ENCODE measurements around the gene SLN.

The SLN gene

GRCh38 chr11:107675902-107676301, 36.0 kb downstream of the SLN start:
- no peaks in the 10 kb centered on the region for H3K27me3 ChIP-seq (ENCODE audit: control insufficient read depth, insufficient read depth, low read length)
- H3K27ac ChIP-seq (ENCODE audit: low read depth, low read length): no peak overlapping the region
- H3K9ac ChIP-seq (ENCODE audit: low read length): no peak overlapping the region
- H3K36me3 ChIP-seq (ENCODE audit: control insufficient read depth, insufficient read depth, low read length): no peaks in the 10 kb centered on the region
- H3K4me1 ChIP-seq (ENCODE audit: control insufficient read depth, insufficient read depth, low read length): no peaks in the 10 kb centered on the region
- H3K4me3 ChIP-seq (ENCODE audit: low read length): no peak overlapping the region

GRCh38 chr11:107669893-107670601, 41.8 kb downstream of the SLN start:
- Histone ChIP-seq H3K9ac (ENCODE audit: low read length) (no peak overlapping the region), H3K4me1 (ENCODE audit: control insufficient read depth, insufficient read depth, low read length) (no peaks in the 10 kb centered on the region), H3K4me3 (ENCODE audit: low read length) (no peak overlapping the region), H3K27me3 (ENCODE audit: control insufficient read depth, insufficient read depth, low read length) (no peaks in the 10 kb centered on the region), H3K27ac (ENCODE audit: low read depth, low read length) (no peak overlapping the region), H3K36me3 (ENCODE audit: control insufficient read depth, insufficient read depth, low read length) (no peaks in the 10 kb centered on the region)

GRCh38 chr11:107669191-107669740, 42.6 kb downstream of the SLN start:
- Histone ChIP-seq H3K27ac (ENCODE audit: low read depth, low read length) (no peak overlapping the region), H3K27me3 (ENCODE audit: control insufficient read depth, insufficient read depth, low read length) (no peaks in the 10 kb centered on the region), H3K4me3 (ENCODE audit: low read length) (no peak overlapping the region), H3K4me1 (ENCODE audit: control insufficient read depth, insufficient read depth, low read length) (no peaks in the 10 kb centered on the region), H3K9ac (ENCODE audit: low read length) (no peak overlapping the region), H3K36me3 (ENCODE audit: control insufficient read depth, insufficient read depth, low read length) (no peaks in the 10 kb centered on the region)

- Histone ChIP-seq H3K4me1 (ENCODE audit: control insufficient read depth, insufficient read depth, low read length) (no peaks in the 10 kb centered on the region), H3K36me3 (ENCODE audit: control insufficient read depth, insufficient read depth, low read length) (no peaks in the 10 kb centered on the region), H3K4me3 (ENCODE audit: low read length) (no peak overlapping the region), H3K27ac (ENCODE audit: low read depth, low read length) (no peak overlapping the region), H3K27me3 (ENCODE audit: control insufficient read depth, insufficient read depth, low read length) (no peaks in the 10 kb centered on the region), H3K9ac (ENCODE audit: low read length) (no peak overlapping the region)
These were observed 44.8 kb downstream of the SLN start for GRCh38 chr11:107666911-107667613.

GRCh38 chr11:107665018-107665417, 46.8 kb downstream of the SLN start:
- H3K4me1 ChIP-seq (ENCODE audit: control insufficient read depth, insufficient read depth, low read length): no peaks in the 10 kb centered on the region

GRCh38 chr11:107661656-107662055, 50.2 kb downstream of the SLN start:
- H3K27ac ChIP-seq (ENCODE audit: low read depth, low read length): no peak overlapping the region
- H3K27me3 ChIP-seq (ENCODE audit: control insufficient read depth, insufficient read depth, low read length): no peaks in the 10 kb centered on the region
- no peaks in the 10 kb centered on the region for H3K36me3 ChIP-seq (ENCODE audit: control insufficient read depth, insufficient read depth, low read length)
- no peak overlapping the region for H3K4me3 ChIP-seq (ENCODE audit: low read length)
- H3K9ac ChIP-seq (ENCODE audit: low read length): no peak overlapping the region
- no peaks in the 10 kb centered on the region for H3K4me1 ChIP-seq (ENCODE audit: control insufficient read depth, insufficient read depth, low read length)

More at GRCh38 chr11:107665018-107665417, 46.8 kb downstream of the SLN start:
- no peaks in the 10 kb centered on the region for H3K27me3 ChIP-seq (ENCODE audit: control insufficient read depth, insufficient read depth, low read length)
- H3K4me3 ChIP-seq (ENCODE audit: low read length): no peak overlapping the region
- no peak overlapping the region for H3K27ac ChIP-seq (ENCODE audit: low read depth, low read length)
- no peaks in the 10 kb centered on the region for H3K36me3 ChIP-seq (ENCODE audit: control insufficient read depth, insufficient read depth, low read length)
- H3K9ac ChIP-seq (ENCODE audit: low read length): no peak overlapping the region

GRCh38 chr11:107660066-107660465, 51.8 kb downstream of the SLN start:
- Histone ChIP-seq H3K27me3 (ENCODE audit: control insufficient read depth, insufficient read depth, low read length) (no peaks in the 10 kb centered on the region), H3K9ac (ENCODE audit: low read length) (no peak overlapping the region), H3K27ac (ENCODE audit: low read depth, low read length) (no peak overlapping the region), H3K4me3 (ENCODE audit: low read length) (no peak overlapping the region), H3K36me3 (ENCODE audit: control insufficient read depth, insufficient read depth, low read length) (no peaks in the 10 kb centered on the region), H3K4me1 (ENCODE audit: control insufficient read depth, insufficient read depth, low read length) (no peaks in the 10 kb centered on the region)

- Histone ChIP-seq H3K4me3 (ENCODE audit: low read length) (no peak overlapping the region), H3K27ac (ENCODE audit: low read depth, low read length) (no peak overlapping the region), H3K4me1 (ENCODE audit: control insufficient read depth, insufficient read depth, low read length) (no peaks in the 10 kb centered on the region), H3K27me3 (ENCODE audit: control insufficient read depth, insufficient read depth, low read length) (no peaks in the 10 kb centered on the region), H3K9ac (ENCODE audit: low read length) (no peak overlapping the region), H3K36me3 (ENCODE audit: control insufficient read depth, insufficient read depth, low read length) (no peaks in the 10 kb centered on the region)
These were observed 52.5 kb downstream of the SLN start for GRCh38 chr11:107659310-107659709.
